GM19455 (cell line): Measurements from ENCODE around the gene DNAH9.
"Not testable (repeated sequence)": the region's sequence is repeated elsewhere in the genome, so short reads cannot be mapped to it uniquely, and the experiment has no call there.

Experiments used
- ATAC-seq: cut with Tn5 transposase; IDR thresholded peaks from one replicate; pipeline ENCODE4 v1.9.1; 2021; ENCODE audit not compliant: unreplicated experiment

The DNAH9 gene

DNA sequence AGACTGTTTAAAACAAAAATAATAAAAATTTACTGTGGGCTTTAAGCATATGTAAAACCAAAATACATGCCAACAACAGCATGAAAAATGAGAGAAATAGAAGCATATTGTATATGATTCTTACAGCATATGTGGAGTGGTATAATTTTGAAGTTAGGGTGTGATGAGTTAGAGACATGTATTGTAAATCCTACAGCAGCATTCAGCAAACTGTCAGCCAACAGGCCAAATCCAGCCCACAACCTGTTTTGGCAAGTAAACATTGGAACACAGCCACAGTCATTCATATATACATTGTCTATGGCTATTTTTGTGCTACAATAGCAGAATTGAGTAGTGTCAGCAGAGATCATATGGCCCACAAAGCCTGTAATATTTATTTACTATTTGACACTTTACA lies 356.7 kb downstream of the DNAH9 start:
- ATAC-seq, result no peak

DNA sequence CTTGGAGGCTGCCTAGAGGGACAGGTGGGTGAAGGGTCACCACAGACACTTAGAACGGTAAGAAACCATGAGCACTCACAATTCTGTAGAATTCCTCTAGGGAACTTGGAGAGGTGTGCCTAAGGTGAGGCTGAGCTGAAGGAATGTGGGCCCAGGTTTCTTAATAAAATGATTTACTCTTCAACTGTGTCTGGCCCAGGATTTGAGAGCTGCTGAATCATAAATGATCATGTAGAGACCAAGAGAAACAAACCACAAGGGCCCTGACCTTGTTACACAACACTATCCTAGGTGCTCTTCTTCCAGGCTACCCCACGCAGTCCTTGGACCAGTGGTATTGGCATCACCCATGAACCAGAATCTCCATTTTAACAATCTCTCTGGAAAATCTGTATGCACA lies 371.3 kb downstream of the DNAH9 start:
- no peak for ATAC-seq

DNA sequence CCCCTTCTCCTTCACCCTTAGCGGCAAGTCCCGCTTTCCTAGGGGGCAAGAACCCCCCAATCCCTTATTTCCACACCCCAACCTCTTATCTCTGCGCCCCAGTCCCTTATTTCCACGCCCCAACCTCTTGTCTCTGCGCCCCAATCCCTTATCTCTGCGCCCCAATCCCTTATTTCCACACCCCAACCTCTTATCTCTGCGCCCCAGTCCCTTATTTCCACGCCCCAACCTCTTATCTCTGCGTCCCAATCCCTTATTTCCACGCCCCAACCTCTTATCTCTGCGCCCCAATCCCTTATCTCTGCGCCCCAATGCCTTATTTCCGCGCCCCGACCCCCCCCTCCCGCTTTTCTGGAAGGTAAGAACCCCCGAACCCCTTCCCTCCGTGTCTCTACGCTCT lies 374.5 kb downstream of the DNAH9 start:
- ATAC-seq, result not testable (repeated sequence)

DNA sequence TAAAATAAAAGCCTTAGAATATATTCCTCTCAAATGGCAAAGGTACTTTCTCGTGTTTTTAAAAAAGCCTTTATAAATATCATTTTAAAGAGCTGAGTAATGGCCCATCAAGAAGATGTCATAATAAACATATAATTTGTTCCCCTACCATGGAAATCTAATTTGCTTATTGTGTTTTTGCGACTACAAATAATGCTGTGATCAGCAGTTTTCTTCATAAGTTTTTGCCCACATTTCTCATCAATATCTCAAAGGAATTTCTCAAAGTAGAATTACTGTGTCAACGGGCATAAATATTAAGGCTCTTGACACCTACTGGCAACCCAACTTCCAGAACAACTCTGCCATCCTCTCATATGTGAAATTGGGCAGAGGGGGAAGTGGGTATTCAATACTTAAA lies 381.5 kb downstream of the DNAH9 start:
- ATAC-seq, result no peak

DNA sequence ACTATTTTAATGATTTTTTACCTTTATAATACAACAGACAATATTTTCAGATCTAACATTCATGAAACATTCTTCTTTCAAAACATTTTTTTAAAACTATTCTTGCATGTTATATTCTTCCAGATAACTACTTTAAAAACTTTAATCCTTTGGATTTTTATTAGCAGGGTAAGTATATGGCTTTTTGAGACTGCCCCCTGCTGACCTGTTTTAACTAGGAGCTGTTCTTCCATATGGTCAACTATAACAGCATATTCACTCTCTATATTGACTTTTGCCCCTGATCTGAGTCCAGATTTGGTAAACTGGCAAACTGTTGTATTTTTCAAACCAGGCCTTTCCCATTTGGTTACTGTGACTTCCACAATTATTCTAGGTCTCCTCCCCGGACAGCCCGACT lies 382.5 kb downstream of the DNAH9 start:
- ATAC-seq, result no peak

DNA sequence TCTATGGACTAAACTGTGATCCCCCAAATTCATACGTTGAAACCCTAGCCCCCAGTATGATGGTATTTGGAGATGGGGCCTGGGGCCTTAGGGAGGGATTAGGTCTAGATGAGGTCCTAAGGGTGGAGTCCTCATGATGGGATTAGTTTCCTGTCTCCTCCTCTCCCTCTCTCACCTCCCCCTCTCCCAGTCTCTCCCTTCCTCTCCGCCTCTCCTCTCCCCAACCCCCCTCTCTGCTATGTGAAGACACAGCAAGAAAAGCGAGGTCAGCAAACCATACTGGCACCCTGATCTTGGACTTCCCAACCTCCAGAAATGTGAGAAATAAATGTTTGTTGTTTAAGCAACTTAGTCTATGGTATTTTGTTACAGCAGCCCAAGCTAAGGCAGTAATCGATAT lies 383.6 kb downstream of the DNAH9 start:
- ATAC-seq, result no peak

DNA sequence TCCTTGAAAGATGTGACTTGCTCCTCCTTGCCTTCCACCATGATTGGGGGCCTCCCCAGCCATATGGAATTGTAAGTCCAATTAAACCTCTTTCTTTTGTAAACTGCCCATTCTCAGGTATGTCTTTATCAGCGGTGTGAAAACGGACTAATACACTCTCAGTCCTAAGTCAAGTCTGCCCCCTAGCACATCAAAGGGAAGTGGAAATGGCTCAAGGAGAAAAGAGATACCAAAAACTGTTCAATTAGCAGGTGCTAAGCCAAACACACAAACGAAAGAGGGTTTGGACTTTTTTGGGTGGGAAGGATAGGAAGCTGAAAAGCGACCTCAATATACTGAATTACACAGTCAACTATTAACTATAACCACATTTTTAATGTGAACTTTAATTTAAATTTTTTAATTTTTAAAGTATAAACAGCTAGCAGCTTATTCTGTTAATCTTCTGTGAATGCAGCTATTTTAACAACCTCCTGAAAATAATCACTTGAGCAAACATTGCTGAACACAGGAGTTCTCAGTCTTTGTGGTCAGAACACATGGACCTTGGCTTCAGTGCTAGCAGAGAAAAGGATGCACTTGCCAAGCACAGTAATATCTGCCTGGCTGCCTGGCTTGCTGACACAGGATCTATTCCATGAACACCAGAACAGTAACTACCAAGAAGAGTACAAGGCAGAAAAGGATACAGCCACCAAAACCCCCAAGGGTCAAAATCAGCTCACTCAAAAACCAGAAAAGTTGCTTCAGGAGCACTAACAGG lies 388.1 kb downstream of the DNAH9 start:
- ATAC-seq, result no peak

DNA sequence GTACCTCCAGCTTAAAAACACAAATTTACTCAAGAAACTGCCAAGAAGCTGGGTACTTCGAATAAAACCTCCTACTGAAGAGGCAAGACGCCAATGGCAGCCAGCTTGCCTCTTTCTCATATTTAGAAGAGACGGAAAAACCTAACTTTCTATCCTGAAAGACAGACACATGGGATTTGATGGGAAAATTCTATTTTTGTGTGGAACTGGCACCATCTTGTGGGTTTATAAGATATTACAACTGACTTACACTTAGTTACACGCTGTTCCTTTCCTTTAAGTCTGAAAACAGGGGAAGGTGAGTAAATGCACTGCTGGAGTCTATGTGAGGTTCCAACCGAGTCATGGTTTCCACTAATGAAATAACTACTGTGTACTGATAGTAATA lies 388.7 kb downstream of the DNAH9 start:
- ATAC-seq, result no peak

DNA sequence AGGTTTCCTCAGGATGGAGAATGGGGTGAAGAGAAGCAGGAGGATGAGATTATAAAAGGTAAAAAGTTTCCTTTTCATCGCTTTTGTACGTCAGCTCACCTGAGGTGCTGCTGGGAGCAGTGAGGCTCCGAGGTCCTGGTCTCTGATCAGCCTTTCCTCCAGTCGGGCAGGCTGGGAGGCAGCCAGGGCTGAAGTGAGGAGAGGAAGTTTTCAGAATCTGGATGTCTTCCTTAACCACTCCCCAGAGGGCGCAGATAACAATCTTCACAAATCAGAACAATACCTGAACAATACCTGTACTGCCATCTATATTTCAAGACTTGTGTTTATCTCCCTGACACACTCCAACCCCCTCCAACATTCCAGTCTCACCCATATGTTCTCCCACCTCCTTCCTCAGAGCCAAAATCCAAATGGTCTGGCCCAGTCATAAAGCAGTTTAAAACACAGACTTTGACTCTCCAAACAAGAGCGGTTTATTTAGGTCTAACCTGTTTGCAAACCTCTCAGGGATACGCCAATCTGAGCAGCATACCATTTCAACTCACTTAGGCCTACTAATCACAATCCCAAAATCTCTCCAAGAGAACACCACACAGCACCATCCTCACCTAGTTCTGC lies 392.2 kb downstream of the DNAH9 start:
- no peak for ATAC-seq

DNA sequence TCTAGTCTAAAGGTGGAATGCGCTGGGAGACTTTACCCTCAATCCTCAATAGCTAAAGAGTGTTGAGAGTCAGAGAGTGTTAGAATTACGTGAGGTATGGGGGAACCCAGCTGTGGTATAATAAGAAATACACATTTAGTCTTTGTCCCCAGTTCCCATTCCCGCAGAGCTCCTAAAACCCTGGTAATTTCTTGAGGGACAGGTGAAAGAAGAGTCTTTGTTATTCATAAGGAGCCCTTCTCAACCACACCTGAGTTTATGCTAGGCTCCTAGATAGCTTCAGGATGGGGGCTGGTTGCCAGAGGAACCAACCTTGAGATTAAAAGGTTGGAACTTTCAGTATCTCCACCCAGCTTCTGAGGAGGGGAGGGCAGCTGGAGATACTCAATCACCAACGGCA lies 393.2 kb downstream of the DNAH9 start:
- ATAC-seq, result no peak

DNA sequence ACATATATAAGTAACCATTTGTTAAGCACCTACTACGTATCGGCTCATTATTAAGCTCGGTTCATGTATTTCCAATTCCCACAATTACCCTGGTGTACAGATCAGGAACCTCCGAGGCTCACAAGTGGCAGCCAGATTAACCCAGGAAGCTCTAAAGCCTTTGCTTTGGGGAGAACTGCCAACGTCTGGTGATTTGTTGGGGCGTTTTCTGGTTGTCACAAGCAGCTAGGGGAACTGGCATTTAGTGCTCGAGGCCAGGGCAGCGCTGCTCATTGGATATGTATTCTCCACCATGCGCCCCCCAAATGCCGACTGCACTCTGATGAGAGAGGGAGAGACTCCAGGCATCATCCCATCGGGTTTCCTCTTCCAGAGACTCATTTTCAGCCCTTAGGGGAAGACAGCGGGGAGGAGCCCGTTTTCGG lies 398.5 kb downstream of the DNAH9 start:
- ATAC-seq, result peak; percentile 42

DNA sequence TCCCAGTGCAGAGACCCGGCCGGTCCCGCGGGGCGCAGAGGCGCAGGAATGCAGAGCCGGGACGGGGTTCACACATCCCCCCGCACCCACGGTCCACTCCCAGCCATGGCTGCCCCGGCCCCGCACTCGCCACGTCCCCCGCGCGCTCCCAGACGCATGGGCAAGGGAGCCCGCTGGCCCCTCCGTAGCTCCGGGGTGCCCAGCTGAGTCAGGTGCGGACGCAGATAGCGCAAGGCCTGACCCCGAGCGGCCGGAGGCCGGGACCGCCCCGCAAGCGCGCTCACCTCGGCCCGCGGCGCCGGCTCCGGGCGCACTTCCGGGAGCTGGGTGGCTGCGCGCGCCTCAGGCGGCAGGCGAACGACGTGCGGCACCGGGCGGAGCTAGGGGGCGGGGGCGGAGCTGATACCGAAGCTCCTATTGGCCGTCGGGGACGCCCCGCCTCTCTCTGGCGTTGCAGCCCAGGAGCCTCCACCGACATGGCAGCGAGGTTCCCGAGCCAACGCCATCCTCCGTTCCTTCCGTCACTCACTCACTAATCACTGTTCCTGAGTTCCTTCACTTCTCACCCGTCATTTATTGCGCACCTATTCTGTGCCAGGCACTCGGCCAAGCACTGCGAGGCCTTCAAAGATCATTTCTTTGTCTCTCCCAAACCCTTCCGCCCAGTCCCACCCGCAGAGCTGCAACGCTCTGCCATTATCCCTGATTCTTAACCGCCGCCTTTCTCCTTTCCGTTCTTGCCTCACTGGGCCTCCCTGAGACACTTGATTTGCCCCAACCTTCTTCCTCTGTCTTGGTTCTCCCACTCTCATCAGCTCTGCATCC lies 399.1 kb downstream of the DNAH9 start, which contains the start of gene ZNF18:
TSS of gene ZNF18 (minus strand) at position 329 of the 825 bp plus-strand sequence. CDS start 4,646 bp downstream, outside the sequence.
- peak; percentile 96 for ATAC-seq

DNA sequence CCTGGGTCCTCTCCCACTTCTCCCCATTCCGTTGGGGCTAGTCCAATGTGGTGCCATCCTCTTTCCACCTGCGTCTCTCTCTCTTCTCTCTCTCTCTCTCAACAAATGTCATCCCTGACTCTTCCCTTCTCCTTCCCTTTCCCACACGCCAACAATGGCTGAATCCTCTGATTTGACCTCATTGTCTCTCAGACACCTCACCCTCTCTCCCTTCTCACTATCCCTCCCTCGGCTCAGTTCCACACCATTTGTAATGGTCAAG lies 399.6 kb downstream of the DNAH9 start:
- no peak for ATAC-seq

DNA sequence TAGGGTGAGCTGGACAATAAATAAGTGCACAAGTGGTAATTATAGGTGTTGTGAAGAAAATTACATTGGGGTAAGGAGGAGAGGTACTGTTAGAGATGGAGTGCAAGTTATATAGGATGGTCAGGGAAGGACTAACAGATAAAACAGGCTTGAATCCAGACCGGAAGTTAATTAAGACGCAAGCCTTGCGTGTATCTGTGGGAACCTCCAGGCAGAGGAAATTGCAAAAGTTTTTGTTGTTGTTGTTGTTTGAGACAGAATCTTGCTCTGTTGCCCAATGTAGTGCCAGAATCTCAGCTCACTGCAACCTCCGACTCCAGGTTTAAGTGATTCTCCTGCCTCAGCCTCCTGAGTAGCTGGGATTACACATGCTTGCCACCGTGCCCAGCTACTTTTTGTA lies 401.4 kb downstream of the DNAH9 start:
- ATAC-seq, result no peak

DNA sequence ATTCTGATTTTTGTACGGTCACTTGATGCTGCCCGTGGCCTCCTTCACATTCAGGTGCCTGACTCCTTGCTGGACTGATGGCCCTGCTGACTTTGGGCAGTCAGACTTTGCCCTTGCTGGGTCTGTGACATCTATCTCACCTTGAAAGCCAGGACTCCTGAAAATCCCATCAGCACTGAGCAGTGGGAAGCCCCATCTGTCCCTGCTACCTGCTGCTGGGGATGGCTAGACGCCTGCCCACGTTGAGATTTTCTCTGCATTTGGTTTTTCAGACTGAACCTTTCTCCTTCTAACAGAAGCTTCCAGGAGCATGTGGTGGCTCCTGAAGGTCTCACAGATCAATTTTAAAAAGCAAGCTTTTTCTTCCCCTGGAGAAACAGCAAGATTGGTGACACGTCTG lies 409.2 kb downstream of the DNAH9 start:
- ATAC-seq, result no peak
